SK-N-SH treated with all-trans-retinoic acid at 6 μM for 48 hours (cell line): ENCODE measurements around the gene HLA-C.
"Not testable (repeated sequence)": the region's sequence is repeated elsewhere in the genome, so short reads cannot be mapped to it uniquely, and the experiment has no call there.

Experiments
- ARNTL ChIP-seq: fragments of 450-650 bp; formaldehyde crosslinking; IDR thresholded peaks from 2 replicates; pipeline ENCODE4 v1.5.0; 2020; ENCODE audit warnings: low read depth, mild to moderate bottlenecking, moderate library complexity, borderline replicate concordance
- BACH2 ChIP-seq: fragments of 250-450 bp; sonication (Bioruptor Pico); IDR thresholded peaks from 2 replicates; pipeline ENCODE4 v1.9.0; 2021; ENCODE audit warnings: mild to moderate bottlenecking, borderline replicate concordance
- CSDC2 ChIP-seq: fragments of 250-450 bp; sonication (Bioruptor Pico); IDR thresholded peaks from 2 replicates; pipeline ENCODE4 v1.5.0; 2020; ENCODE audit warnings: mild to moderate bottlenecking, moderate library complexity
- ISL1 ChIP-seq: fragments of 250-450 bp; sonication (Bioruptor Pico); IDR thresholded peaks from 2 replicates; pipeline ENCODE4 v2.1.2; 2022; ENCODE audit warnings: mild to moderate bottlenecking, moderate library complexity
- PATZ1 ChIP-seq: fragments of 250-450 bp; sonication (Bioruptor Pico); IDR thresholded peaks from 2 replicates; pipeline ENCODE4 v1.8.0; 2020; ENCODE audit warnings: mild to moderate bottlenecking, moderate library complexity, borderline replicate concordance
- SNAI2 ChIP-seq: fragments of 250-450 bp; sonication (Bioruptor Pico); IDR thresholded peaks from 2 replicates; pipeline ENCODE4 v1.5.0; 2020; ENCODE audit warnings: mild to moderate bottlenecking, moderate library complexity
- TCF4 ChIP-seq: fragments of 250-450 bp; sonication (Bioruptor Pico); IDR thresholded peaks from 2 replicates; pipeline ENCODE4 v1.8.0; 2021; ENCODE audit warnings: mild to moderate bottlenecking, moderate library complexity, borderline replicate concordance
- ZFP3 ChIP-seq: fragments of 250-450 bp; sonication (Bioruptor Pico); IDR thresholded peaks from 2 replicates; pipeline ENCODE4 v1.5.0; 2020; ENCODE audit warnings: mild to moderate bottlenecking, moderate library complexity
- ZNF8 ChIP-seq: fragments of 450-650 bp; formaldehyde crosslinking; IDR thresholded peaks from 2 replicates; pipeline ENCODE4 v1.5.0; 2020; ENCODE audit warnings: mild to moderate bottlenecking, moderate library complexity

DNA sequence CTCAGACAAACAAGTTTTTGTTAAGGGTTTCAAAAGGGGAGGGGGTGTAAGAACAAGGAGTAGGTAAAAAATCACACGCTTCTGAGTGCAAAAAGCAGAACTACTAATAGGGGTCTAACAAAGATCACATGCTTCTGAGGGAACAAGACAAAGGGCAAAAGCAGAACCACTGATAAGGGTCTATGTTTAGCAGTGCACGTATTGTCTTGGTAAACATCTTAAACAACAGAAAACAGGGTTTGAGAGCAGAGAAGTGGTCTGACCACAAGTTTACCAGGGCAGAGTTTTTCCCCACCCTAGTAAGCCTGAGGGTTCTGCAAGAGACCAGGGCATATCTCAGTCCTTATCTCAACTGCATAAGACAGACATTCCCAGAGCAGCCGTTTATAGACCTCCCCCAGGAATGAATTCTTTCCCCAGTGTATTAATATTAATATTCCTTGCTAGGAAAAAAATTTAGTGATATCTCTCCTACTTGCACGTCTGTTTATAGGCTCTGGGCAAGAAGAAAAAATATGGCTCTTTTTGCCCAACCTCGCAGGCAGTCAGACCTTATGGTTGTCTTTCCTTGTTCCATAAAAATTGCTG, 8.5 kb downstream of the HLA-C start:
- TF ChIP-seq TCF4 (CRISPR knock-in tag); PATZ1 (CRISPR knock-in tag); ARNTL (CRISPR knock-in tag); SNAI2 (CRISPR knock-in tag); CSDC2 (CRISPR knock-in tag); ZFP3 (CRISPR knock-in tag); BACH2 (CRISPR knock-in tag); ZNF8 (CRISPR knock-in tag); ISL1: not testable (repeated sequence)
